Loucy (cell line): ENCODE measurements around the gene GPR15.

Experiments used
- H2AFZ ChIP-seq: fragments of 200-600 bp; sonication (generic); 2 replicates; pipeline ENCODE4 v1.6.0; 2016; ENCODE audit warnings: antibody characterized with exemption, mild to moderate bottlenecking, low read length, moderate library complexity
- H3F3A ChIP-seq: fragments of 200-600 bp; 2 replicates; pipeline ENCODE4 v1.6.0; 2016; ENCODE audit warnings: antibody characterized with exemption, low read depth, mild to moderate bottlenecking
- H3K27me3 ChIP-seq: fragments of 200-600 bp; sonication (generic); 2 replicates; pipeline ENCODE4 v1.6.1; 2014; ENCODE audit warnings: low read length, mild to moderate bottlenecking; ENCODE audit not compliant: insufficient read depth, poor library complexity, severe bottlenecking
- H3K36me3 ChIP-seq: fragments of 200-600 bp; sonication (generic); 2 replicates; pipeline ENCODE4 v1.6.1; 2016; ENCODE audit warnings: low read length; ENCODE audit not compliant: insufficient read depth
- H3K4me1 ChIP-seq: fragments of 200-600 bp; sonication (generic); 2 replicates; pipeline ENCODE4 v1.5.1; 2014; ENCODE audit warnings: low read length, mild to moderate bottlenecking; ENCODE audit not compliant: insufficient read depth, poor library complexity, severe bottlenecking
- H3K4me2 ChIP-seq: fragments of 200-600 bp; sonication (generic); 2 replicates; pipeline ENCODE4 v1.6.0; 2014; ENCODE audit warnings: antibody characterized with exemption, low read length, low read depth, mild to moderate bottlenecking; ENCODE audit not compliant: poor library complexity, severe bottlenecking
- H3K4me3 ChIP-seq: fragments of 200-600 bp; sonication (generic); 2 replicates; pipeline ENCODE4 v1.5.1; 2014; ENCODE audit warnings: low read length, mild to moderate bottlenecking, mixed read lengths; ENCODE audit not compliant: poor library complexity, severe bottlenecking
- H3K79me2 ChIP-seq: fragments of 200-600 bp; sonication (generic); 2 replicates; pipeline ENCODE4 v1.6.1; 2014; ENCODE audit warnings: low read length; ENCODE audit not compliant: insufficient read depth
- H3K9ac ChIP-seq: fragments of 200-600 bp; sonication (generic); 2 replicates; pipeline ENCODE4 v1.6.0; 2014; ENCODE audit warnings: mild to moderate bottlenecking, low read depth, low read length, moderate library complexity; ENCODE audit not compliant: poor library complexity, severe bottlenecking
- H3K9me2 ChIP-seq: fragments of 200-600 bp; sonication (generic); replicated peaks from 2 replicates; pipeline ENCODE4 v1.6.1; 2016; ENCODE audit warnings: low read depth, low read length, mixed read lengths
- H3K9me3 ChIP-seq: fragments of 200-600 bp; sonication (generic); 2 replicates; pipeline ENCODE4 v1.6.1; 2014; ENCODE audit warnings: mild to moderate bottlenecking, antibody characterized with exemption, low read length, low read depth; ENCODE audit not compliant: insufficient read depth
- H4K20me1 ChIP-seq: fragments of 200-600 bp; sonication (generic); 2 replicates; pipeline ENCODE4 v1.6.0; 2014; ENCODE audit warnings: antibody characterized with exemption, low read length, mild to moderate bottlenecking; ENCODE audit not compliant: insufficient read depth, poor library complexity, severe bottlenecking
- EZH2phosphoT487 ChIP-seq: fragments of 200-600 bp; IDR thresholded peaks from 2 replicates; pipeline ENCODE4 v1.6.1; 2018; ENCODE audit warnings: antibody characterized with exemption, mild to moderate bottlenecking, moderate library complexity, borderline replicate concordance
- TF ChIP-seq, protein P1 (sequence below): fragments of 200-600 bp; sonication (generic); conservative IDR thresholded peaks from 2 replicates; pipeline ENCODE4 v1.5.1; 2014; ENCODE audit warnings: mild to moderate bottlenecking, antibody characterized with exemption, low read length

Gene GPR15

DNA sequence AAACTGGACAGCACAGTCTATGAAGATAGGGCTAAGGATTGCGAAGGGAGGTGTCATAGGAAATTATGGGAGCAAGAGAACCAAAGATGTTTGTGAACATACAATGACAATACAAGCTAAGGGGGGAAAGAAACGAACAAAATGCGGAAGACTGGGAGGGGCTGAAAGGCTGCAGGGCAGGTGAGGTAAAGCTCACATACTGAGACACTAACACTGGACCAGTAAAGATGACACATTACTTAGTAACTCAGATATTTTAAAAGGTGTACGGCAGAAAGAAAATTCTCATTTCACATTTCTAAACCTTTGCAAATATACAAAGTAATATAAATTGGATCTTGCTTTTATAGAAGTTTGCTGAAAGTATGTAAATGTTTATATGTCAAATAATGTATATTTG lies 19.2 kb upstream of the GPR15 start:
- H3K9ac ChIP-seq: no peak overlapping the region

DNA sequence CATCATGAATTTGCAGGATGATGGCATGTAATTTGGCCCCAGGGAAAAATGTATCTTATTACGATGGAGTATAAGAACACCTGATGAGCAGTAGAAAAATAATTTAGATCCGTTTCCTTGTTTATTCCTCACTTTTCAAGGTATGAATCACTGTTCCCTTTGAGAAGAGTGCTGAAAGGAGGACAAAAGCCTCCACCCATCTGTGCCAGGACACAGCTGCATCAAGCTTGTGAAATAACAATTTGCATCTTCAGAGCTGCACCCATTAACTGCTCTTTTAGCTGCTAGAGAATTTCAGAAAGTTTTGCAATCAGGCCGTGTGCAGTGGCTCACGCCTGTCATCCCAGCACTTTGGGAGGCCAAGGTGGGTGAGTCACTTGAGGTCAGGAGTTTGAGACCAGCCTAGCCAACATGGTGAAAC lies 18.7 kb upstream of the GPR15 start:
- H2AFZ ChIP-seq: no peak overlapping the region
- no peaks in the 10 kb centered on the region for H3K27me3 ChIP-seq
- H3K4me2 ChIP-seq: no peak overlapping the region
- peaks cover 6% of the 10 kb centered on the region; the same call in 1 of the 2 replicates for H3K79me2 ChIP-seq
- H3K4me3 ChIP-seq: no peak overlapping the region
- H3K4me1 ChIP-seq: peaks cover 4% of the 10 kb centered on the region
- TF ChIP-seq EZH2phosphoT487: no peak
- TF ChIP-seq, protein P1, sequence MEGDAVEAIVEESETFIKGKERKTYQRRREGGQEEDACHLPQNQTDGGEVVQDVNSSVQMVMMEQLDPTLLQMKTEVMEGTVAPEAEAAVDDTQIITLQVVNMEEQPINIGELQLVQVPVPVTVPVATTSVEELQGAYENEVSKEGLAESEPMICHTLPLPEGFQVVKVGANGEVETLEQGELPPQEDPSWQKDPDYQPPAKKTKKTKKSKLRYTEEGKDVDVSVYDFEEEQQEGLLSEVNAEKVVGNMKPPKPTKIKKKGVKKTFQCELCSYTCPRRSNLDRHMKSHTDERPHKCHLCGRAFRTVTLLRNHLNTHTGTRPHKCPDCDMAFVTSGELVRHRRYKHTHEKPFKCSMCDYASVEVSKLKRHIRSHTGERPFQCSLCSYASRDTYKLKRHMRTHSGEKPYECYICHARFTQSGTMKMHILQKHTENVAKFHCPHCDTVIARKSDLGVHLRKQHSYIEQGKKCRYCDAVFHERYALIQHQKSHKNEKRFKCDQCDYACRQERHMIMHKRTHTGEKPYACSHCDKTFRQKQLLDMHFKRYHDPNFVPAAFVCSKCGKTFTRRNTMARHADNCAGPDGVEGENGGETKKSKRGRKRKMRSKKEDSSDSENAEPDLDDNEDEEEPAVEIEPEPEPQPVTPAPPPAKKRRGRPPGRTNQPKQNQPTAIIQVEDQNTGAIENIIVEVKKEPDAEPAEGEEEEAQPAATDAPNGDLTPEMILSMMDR: no peak
- H3F3A ChIP-seq: no peaks in the 10 kb centered on the region
- H3K9me2 ChIP-seq: no peaks in the 10 kb centered on the region
- H3K9me3 ChIP-seq: no peaks in the 10 kb centered on the region
- peaks cover 5% of the 10 kb centered on the region; the same call in 1 of the 2 replicates for H3K36me3 ChIP-seq
- peaks cover 13% of the 10 kb centered on the region for H4K20me1 ChIP-seq
- H3K9ac ChIP-seq: no peak overlapping the region

More for the DNA sequence above, 19.2 kb upstream of the GPR15 start:
- no peaks in the 10 kb centered on the region for H3K27me3 ChIP-seq
- peaks cover 5% of the 10 kb centered on the region; the same call in 1 of the 2 replicates for H3K36me3 ChIP-seq
- H4K20me1 ChIP-seq: peaks cover 11% of the 10 kb centered on the region
- peaks cover under 1% of the 10 kb centered on the region; the same call in 1 of the 2 replicates for H3K79me2 ChIP-seq
- no peak overlapping the region for H2AFZ ChIP-seq
- H3K9me2 ChIP-seq: no peaks in the 10 kb centered on the region
- H3K4me3 ChIP-seq: no peak overlapping the region
- no peak overlapping the region for H3K4me2 ChIP-seq
- no peaks in the 10 kb centered on the region for H3K9me3 ChIP-seq
- TF ChIP-seq EZH2phosphoT487: no peak
- TF ChIP-seq, protein P1: no peak
- no peaks in the 10 kb centered on the region for H3F3A ChIP-seq
- H3K4me1 ChIP-seq: no peaks in the 10 kb centered on the region

DNA sequence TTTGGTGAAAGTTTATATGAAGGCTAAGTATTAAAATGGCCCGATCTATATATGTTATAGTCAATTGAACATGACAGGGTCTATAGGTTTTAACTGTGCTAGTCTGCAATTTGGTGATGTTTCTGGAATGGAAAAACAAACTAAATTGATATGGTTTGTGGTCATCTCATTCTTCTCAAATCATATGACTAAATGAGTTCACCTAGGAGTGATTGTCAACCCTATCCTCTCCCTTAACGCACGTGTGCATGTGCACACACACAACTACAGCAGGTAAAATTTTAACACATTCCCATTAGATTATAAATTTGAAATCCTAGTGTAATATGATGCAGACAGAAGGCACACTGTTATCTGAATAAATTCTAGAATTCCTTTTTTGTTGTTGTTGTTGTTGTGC lies 18.0 kb upstream of the GPR15 start:
- Histone ChIP-seq H3K9ac (no peak overlapping the region), H3F3A (no peaks in the 10 kb centered on the region), H3K4me1 (peaks cover 11% of the 10 kb centered on the region), H2AFZ (no peak overlapping the region), H4K20me1 (peaks cover 19% of the 10 kb centered on the region), H3K9me2 (no peaks in the 10 kb centered on the region), H3K4me2 (no peak overlapping the region), H3K9me3 (no peaks in the 10 kb centered on the region), H3K27me3 (no peaks in the 10 kb centered on the region), H3K4me3 (no peak overlapping the region), H3K36me3 (peaks cover 5% of the 10 kb centered on the region; the same call in 1 of the 2 replicates), H3K79me2 (peaks cover 11% of the 10 kb centered on the region; the same call in 1 of the 2 replicates)
- TF ChIP-seq, protein P1: no peak
- TF ChIP-seq EZH2phosphoT487: no peak
